Chondrocyte (in vitro differentiated cells): ENCODE measurements around the gene NOTCH2. TPM values are rescaled to one million over a fixed set of nuclear protein-coding genes. Genes with fewer than 3 reads are reported as not detected.

Experiments
- DNase-seq: peaks from one replicate; pipeline ENCODE4 v3.0.0; 2021; ENCODE audit warnings: mixed read lengths, low spot score
- H3K27ac Mint-ChIP-seq: one replicate; pipeline ENCODE4 v1.8.0; 2021; ENCODE audit warnings: mild to moderate bottlenecking, moderate library complexity, mixed read lengths; ENCODE audit not compliant: unreplicated experiment
- H3K27me3 Mint-ChIP-seq: 2 replicates; pipeline ENCODE4 v1.8.0; 2021; ENCODE audit warnings: low read depth, mixed read lengths
- H3K36me3 Mint-ChIP-seq: 2 replicates; pipeline ENCODE4 v1.8.0; 2021; ENCODE audit warnings: low read depth, mixed read lengths
- H3K4me1 Mint-ChIP-seq: 2 replicates; pipeline ENCODE4 v1.8.0; 2021; ENCODE audit warnings: low read depth, mild to moderate bottlenecking, mixed read lengths
- H3K4me3 Mint-ChIP-seq: one replicate; pipeline ENCODE4 v1.8.0; 2021; ENCODE audit warnings: mild to moderate bottlenecking, moderate library complexity, mixed read lengths; ENCODE audit not compliant: unreplicated experiment
- H3K9me3 Mint-ChIP-seq: 2 replicates; pipeline ENCODE4 v1.8.0; 2021; ENCODE audit warnings: low read depth, mixed read lengths
- CTCF ChIP-seq: fragments of 200-600 bp; sonication (generic); IDR thresholded peaks from 2 replicates; pipeline ENCODE4 v1.5.0; 2021; ENCODE audit warnings: antibody characterized with exemption, mild to moderate bottlenecking, moderate library complexity
- total RNA-seq: library from RNA; stranded (reverse); gene quantifications from 3 replicates; pipeline ENCODE4 v1.2.1, GENCODE V29; 2021

NOTCH2 gene
- total RNA-seq, 1 donor from 2014 or later, result 195 TPM

DNA sequence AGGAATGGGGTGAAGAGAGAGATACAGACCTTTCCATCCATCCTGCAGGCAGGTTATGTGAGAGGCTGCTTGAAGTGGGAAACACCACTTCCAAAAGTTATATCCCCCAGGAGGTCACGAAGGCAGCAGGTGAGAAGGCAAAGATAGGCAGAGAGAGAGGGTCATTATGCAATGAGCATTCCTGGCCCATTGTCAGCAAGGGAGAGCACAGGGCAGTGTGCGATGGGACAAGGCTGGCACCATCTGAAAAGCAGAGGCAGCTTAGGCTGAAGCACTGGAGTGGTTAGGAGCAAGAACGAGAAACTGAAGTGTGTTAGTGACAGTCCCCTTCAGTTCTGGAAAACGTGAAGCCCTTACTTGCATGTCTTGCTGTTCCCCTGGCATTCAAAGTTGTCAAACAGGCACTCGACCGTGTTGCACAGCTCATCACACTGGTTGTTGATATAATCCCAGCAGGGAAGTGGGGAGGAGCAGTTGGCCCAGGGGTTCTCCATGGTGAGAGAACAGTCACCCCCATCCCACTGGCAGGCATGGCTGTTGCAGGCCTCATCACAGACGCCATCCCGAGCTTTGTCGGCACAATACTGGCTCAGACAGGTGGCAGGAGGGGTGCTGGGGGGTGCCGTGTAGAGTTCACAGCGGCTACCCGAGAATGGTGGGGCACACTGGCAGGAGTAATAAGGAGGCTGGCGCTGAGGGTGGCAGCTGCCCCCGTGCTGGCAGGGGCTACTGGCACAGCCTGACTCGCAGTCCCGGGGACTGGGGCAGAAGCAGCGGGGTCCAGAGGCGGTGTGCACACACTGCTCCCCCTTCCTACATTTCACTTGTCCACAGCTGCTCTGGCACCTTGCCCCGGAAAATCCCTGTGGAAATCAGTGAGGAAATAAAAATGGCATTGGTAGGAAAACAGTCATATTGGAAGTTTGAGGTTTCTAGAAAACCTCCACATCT, 144.2 kb downstream of the NOTCH2 start:
- TF ChIP-seq CTCF, result no peak
- DNase-seq, result no peak
- Mint-ChIP-seq H3K27ac (no peak overlapping the region), H3K27me3 (no peaks in the 10 kb centered on the region), H3K4me1 (no peaks in the 10 kb centered on the region), H3K9me3 (no peaks in the 10 kb centered on the region), H3K4me3 (no peak overlapping the region), H3K36me3 (peaks cover 56% of the 10 kb centered on the region)

DNA sequence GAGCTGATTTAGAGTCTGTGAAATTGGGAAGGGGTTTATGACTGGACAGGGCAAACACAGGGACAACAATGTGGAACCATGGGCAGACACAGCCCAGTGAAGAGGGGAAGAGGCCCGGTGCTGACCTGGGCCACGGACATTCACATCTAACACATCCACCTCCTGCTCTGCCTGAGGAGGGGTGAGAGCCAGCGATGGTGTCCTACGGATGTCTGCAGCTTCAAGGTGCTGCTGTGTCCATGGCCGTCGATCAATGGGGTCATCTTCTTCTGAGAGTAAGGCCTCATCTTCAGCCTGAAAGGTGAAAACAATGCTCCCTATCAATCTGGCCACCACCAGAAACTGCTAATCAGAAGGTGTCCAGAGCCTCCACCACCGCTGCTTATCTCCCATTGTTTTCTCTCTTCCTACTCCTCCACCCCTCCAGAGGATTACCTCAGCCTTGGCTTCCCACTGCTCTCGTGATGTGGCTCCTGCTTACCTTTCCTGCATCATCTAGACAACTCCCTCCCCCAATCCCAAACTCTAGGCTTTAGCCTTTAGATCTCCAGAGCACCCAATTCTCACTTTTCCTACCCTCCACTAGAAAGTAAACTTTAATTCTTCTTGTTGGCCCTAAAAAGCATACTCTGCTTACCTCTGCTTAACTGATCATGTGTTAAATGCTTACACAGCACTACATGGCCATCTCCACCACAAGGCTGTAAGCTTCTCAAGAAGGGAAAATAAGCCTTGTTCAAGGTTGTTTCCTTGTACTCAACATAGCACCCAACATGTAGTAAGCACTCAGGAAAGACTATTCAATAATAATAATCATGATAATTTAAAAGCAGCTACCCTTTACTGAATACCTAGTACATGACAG, 149.1 kb downstream of the NOTCH2 start:
- H3K36me3 Mint-ChIP-seq, result peaks cover 79% of the 10 kb centered on the region
- no peaks in the 10 kb centered on the region for H3K9me3 Mint-ChIP-seq
- H3K4me3 Mint-ChIP-seq, result no peak overlapping the region
- DNase-seq, result no peak
- H3K27ac Mint-ChIP-seq, result no peak overlapping the region
- peaks cover 4% of the 10 kb centered on the region for H3K4me1 Mint-ChIP-seq
- no peak for TF ChIP-seq CTCF
- H3K27me3 Mint-ChIP-seq, result no peaks in the 10 kb centered on the region

GRCh38 chr1:119919241-119919640, 150.2 kb downstream of the NOTCH2 start:
- Mint-ChIP-seq H3K27me3 (no peaks in the 10 kb centered on the region), H3K36me3 (peaks cover 81% of the 10 kb centered on the region)
- TF ChIP-seq CTCF, result no peak

DNA sequence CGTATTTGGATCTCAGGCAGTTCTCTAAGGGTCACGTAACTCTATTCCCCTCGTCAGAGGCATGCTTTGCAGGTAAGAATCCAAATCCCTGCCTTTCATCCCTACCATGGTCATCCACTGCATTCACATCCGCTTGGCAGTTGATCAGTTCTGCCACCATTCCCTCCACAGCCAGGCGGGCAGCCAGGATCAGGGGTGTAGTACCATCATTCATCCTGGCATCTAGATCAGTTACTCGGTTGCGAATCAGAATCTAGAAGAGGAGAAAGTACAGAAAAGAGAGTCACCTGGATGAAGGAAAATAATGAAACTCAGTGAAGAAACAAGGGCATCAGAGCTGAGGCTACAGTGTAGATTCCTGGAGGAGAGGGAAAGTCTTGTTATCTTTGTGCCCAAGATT, 151.2 kb downstream of the NOTCH2 start:
- no peak for DNase-seq
- H3K9me3 Mint-ChIP-seq, result no peaks in the 10 kb centered on the region
- no peak overlapping the region for H3K4me3 Mint-ChIP-seq
- no peaks in the 10 kb centered on the region for H3K27me3 Mint-ChIP-seq
- H3K36me3 Mint-ChIP-seq, result peaks cover 83% of the 10 kb centered on the region
- no peak for TF ChIP-seq CTCF
- H3K27ac Mint-ChIP-seq, result no peak overlapping the region
- peaks cover 13% of the 10 kb centered on the region for H3K4me1 Mint-ChIP-seq

More at GRCh38 chr1:119919241-119919640, 150.2 kb downstream of the NOTCH2 start:
- H3K27ac Mint-ChIP-seq, result no peak overlapping the region
- H3K4me1 Mint-ChIP-seq, result peaks cover 9% of the 10 kb centered on the region
- H3K4me3 Mint-ChIP-seq, result no peak overlapping the region
- H3K9me3 Mint-ChIP-seq, result no peaks in the 10 kb centered on the region
- DNase-seq, result no peak
